Neutrophil (primary cell): ENCODE data around the gene EFCAB13.

ENCODE experiments used
- H3K27ac ChIP-seq: fragments of 200-600 bp; sonication (generic); 2 replicates; pipeline ENCODE4 v1.5.1; 2016; ENCODE audit warnings: mild to moderate bottlenecking, moderate library complexity
- H3K27me3 ChIP-seq: fragments of 200-600 bp; sonication (generic); 2 replicates; pipeline ENCODE4 v1.6.0; 2016; ENCODE audit warnings: mild to moderate bottlenecking
- H3K36me3 ChIP-seq: fragments of 200-600 bp; sonication (generic); 2 replicates; pipeline ENCODE4 v1.5.1; 2017
- H3K4me1 ChIP-seq, 2 experiments: fragments of 200-600 bp in 1 of 2; sonication (generic) in 1 of 2; 1 replicate in 1 of 2; 2 replicates in 1 of 2; pipeline versions ENCODE4 v1.5.1 to v1.6.1; 2013 to 2016; ENCODE audit warnings: low read depth in 1 of 2, low read length in 1 of 2, mild to moderate bottlenecking in 1 of 2, moderate library complexity in 1 of 2; ENCODE audit not compliant: control insufficient read depth in 1 of 2, insufficient read depth in 1 of 2
- H3K4me3 ChIP-seq, 2 experiments: fragments of 200-600 bp in 1 of 2; sonication (generic) in 1 of 2; 1 replicate in 1 of 2; 2 replicates in 1 of 2; pipeline ENCODE4 v1.5.1; 2013 to 2016; ENCODE audit warnings: low read depth in 1 of 2, low read length in 1 of 2, mild to moderate bottlenecking in 1 of 2, moderate library complexity in 1 of 2
- H3K9me3 ChIP-seq: fragments of 200-600 bp; sonication (generic); 2 replicates; pipeline ENCODE4 v1.5.1; 2016
- CTCF ChIP-seq: fragments of 200-600 bp; sonication (generic); IDR thresholded peaks from 2 replicates; pipeline ENCODE4 v1.5.1; 2016; ENCODE audit warnings: antibody characterized with exemption

EFCAB13 gene

GRCh38 chr17:47301161-47301560 lies 22.6 kb upstream of the EFCAB13 start:
- Histone ChIP-seq H3K27ac (no peak overlapping the region), H3K9me3 (no peaks in the 10 kb centered on the region), H3K4me1 (no peaks in the 10 kb centered on the region), H3K36me3 (no peaks in the 10 kb centered on the region), H3K4me3 (no peak overlapping the region), H3K27me3 (peaks cover 5% of the 10 kb centered on the region)
- TF ChIP-seq CTCF, result no peak

- Histone ChIP-seq H3K4me3 (no peak overlapping the region), H3K27ac (no peak overlapping the region), H3K9me3 (no peaks in the 10 kb centered on the region), H3K36me3 (no peaks in the 10 kb centered on the region), H3K4me1 (no peaks in the 10 kb centered on the region), H3K27me3 (peaks cover 5% of the 10 kb centered on the region)
- no peak for TF ChIP-seq CTCF
Measured at GRCh38 chr17:47301831-47302230, 21.9 kb upstream of the EFCAB13 start.

- Histone ChIP-seq H3K4me1 (no peaks in the 10 kb centered on the region), H3K27ac (no peak overlapping the region), H3K27me3 (peaks cover 5% of the 10 kb centered on the region), H3K36me3 (no peaks in the 10 kb centered on the region), H3K4me3 (no peak overlapping the region), H3K9me3 (no peaks in the 10 kb centered on the region)
- TF ChIP-seq CTCF, result no peak
Measured at GRCh38 chr17:47304186-47304585, 19.6 kb upstream of the EFCAB13 start.

- no peaks in the 10 kb centered on the region for H3K4me1 ChIP-seq
- TF ChIP-seq CTCF, result no peak
- no peaks in the 10 kb centered on the region for H3K36me3 ChIP-seq
- H3K27me3 ChIP-seq, result peaks cover 5% of the 10 kb centered on the region
- no peak overlapping the region for H3K27ac ChIP-seq
- no peak overlapping the region for H3K4me3 ChIP-seq
- H3K9me3 ChIP-seq, result no peaks in the 10 kb centered on the region
Measured at GRCh38 chr17:47305302-47305923, 18.3 kb upstream of the EFCAB13 start.

GRCh38 chr17:47310186-47310733 lies 13.5 kb upstream of the EFCAB13 start:
- TF ChIP-seq CTCF, result no peak
- H3K4me1 ChIP-seq, result no peaks in the 10 kb centered on the region
- H3K9me3 ChIP-seq, result no peaks in the 10 kb centered on the region
- H3K4me3 ChIP-seq, result no peak overlapping the region
- no peak overlapping the region for H3K27ac ChIP-seq
- no peaks in the 10 kb centered on the region for H3K27me3 ChIP-seq
- H3K36me3 ChIP-seq, result no peaks in the 10 kb centered on the region
